CD4-positive, alpha-beta T cell (primary cell): Measurements from ENCODE around the gene ATP6V1D. TPM values are rescaled to one million over a fixed set of nuclear protein-coding genes. Genes with fewer than 3 reads are reported as not detected.

Source experiments
- ATAC-seq: fragments of 200-7000 bp; cut with Tn5 transposase; one replicate; pipeline ENCODE4 v1.10.0; 2022; ENCODE audit warnings: mild to moderate bottlenecking; ENCODE audit not compliant: poor library complexity
- CTCF ChIA-PET: fragments of 350-600 bp; sonication (Branson Sonifier 250); formaldehyde crosslinking; loops from one replicate; lab custom pipeline; 2021; ENCODE audit warnings: antibody characterized with exemption, inconsistent platforms; lab: Charles Lee
- POLR2A ChIA-PET: fragments of 350-600 bp; sonication (Branson Sonifier 250); formaldehyde crosslinking; loops from one replicate; lab custom pipeline; 2021; ENCODE audit warnings: antibody characterized with exemption, inconsistent platforms; lab: Charles Lee
- DNase-seq, 14 experiments: peaks; one replicate each; pipeline ENCODE4 v3.0.0-alpha.2; 2013 to 2020; ENCODE audit warnings: mixed read lengths in 2 of 14
- H3K27ac ChIP-seq, 2 donors: one replicate each; pipeline versions ENCODE4 v1.5.1 to v1.7.0; 2013; ENCODE audit warnings: low read length in 2 of 2, low read depth in 1 of 2, mild to moderate bottlenecking in 1 of 2
- H3K27me3 ChIP-seq, 2 experiments: 1 replicate in 1 of 2; 2 replicates in 1 of 2; pipeline versions ENCODE4 v1.6.1 to v1.7.0; 2013; ENCODE audit warnings: low read length in 2 of 2, control low read depth in 1 of 2, mild to moderate bottlenecking in 1 of 2, moderate library complexity in 1 of 2; ENCODE audit not compliant: insufficient read depth in 2 of 2, control insufficient read depth in 1 of 2
- H3K36me3 ChIP-seq: one replicate; pipeline ENCODE4 v1.6.1; 2013; ENCODE audit warnings: low read length, control low read depth; ENCODE audit not compliant: insufficient read depth
- H3K4me1 ChIP-seq: one replicate; pipeline ENCODE4 v1.6.1; 2013; ENCODE audit warnings: low read length, control low read depth; ENCODE audit not compliant: insufficient read depth
- H3K4me3 ChIP-seq: one replicate; pipeline ENCODE4 v1.5.1; 2013; ENCODE audit warnings: mild to moderate bottlenecking, low read length, moderate library complexity
- H3K9me3 ChIP-seq, 2 experiments: 1 replicate in 1 of 2; 2 replicates in 1 of 2; pipeline versions ENCODE4 v1.6.1 to v1.7.0; 2013; ENCODE audit warnings: low read length in 2 of 2, mild to moderate bottlenecking in 2 of 2, control low read depth in 1 of 2, moderate library complexity in 1 of 2; ENCODE audit not compliant: control insufficient read depth in 1 of 2, insufficient read depth in 1 of 2
- H3K27ac Mint-ChIP-seq: one replicate; pipeline ENCODE4 v1.8.0; 2020; ENCODE audit warnings: mixed read lengths
- H3K27me3 Mint-ChIP-seq: one replicate; pipeline ENCODE4 v1.8.0; 2021; ENCODE audit warnings: mixed read lengths
- H3K36me3 Mint-ChIP-seq: one replicate; pipeline ENCODE4 v1.8.0; 2021; ENCODE audit warnings: low read depth, mixed read lengths
- H3K4me1 Mint-ChIP-seq: one replicate; pipeline ENCODE4 v1.8.0; 2021; ENCODE audit warnings: low read depth, mixed read lengths
- H3K4me3 Mint-ChIP-seq: one replicate; pipeline ENCODE4 v1.8.0; 2020; ENCODE audit warnings: mild to moderate bottlenecking, mixed read lengths
- H3K9me3 Mint-ChIP-seq: one replicate; pipeline ENCODE4 v1.8.0; 2020; ENCODE audit warnings: mixed read lengths
- intact Hi-C, 2 experiments: fragments of 100-400 bp; cut with DNase I in 1 of 2; cut with micrococcal nuclease in 1 of 2; formaldehyde crosslinking; loops; one replicate each; pipeline versions ENCODE4 v1.15.1 to v1.9.0; 2023 to 2025; cut with DNase I, micrococcal nuclease
- total RNA-seq, 174 experiments: library from RNA in 2 of 174; stranded (reverse) in 2 of 174; gene quantifications; one replicate each; pipeline ENCODE4 v1.2.3 and lab custom pipeline; 2021 to 2026
- TF ChIP-seq, protein P1 (sequence below): fragments of 200-600 bp; IDR thresholded peaks from one replicate; pipeline ENCODE4 v1.8.0; 2022; ENCODE audit warnings: antibody characterized with exemption, mild to moderate bottlenecking

Gene ATP6V1D
- total RNA-seq, 2 experiments from 2014 or later, result 25.2 to 36.2 TPM

DNA sequence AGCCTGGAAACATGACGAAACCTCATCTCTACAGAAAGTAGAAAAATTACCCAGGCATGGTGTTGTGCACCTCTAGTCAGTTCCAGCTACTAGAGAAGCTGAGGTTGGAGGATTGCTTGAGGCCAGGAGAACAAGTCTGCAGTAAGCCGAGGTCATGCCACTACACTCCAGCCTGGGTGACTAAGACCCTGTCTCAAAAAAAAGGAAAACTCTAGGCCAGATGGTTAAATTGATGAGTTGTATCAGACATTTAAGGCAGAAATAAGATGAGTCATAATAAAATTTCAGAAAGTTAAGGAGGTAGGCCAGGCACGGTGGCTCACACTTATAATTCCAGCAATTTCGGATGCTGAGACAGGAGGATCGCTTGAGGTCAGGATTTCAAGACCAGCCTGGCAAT, 11.2 kb upstream of the ATP6V1D start:
- H3K36me3 ChIP-seq, result peaks cover 91% of the 10 kb centered on the region
- no peaks in the 10 kb centered on the region for H3K9me3 Mint-ChIP-seq
- peaks cover 51% of the 10 kb centered on the region for H3K4me1 Mint-ChIP-seq
- POLR2A ChIA-PET, result no interaction called here
- H3K4me3 Mint-ChIP-seq, result no peak overlapping the region
- TF ChIP-seq, protein P1, sequence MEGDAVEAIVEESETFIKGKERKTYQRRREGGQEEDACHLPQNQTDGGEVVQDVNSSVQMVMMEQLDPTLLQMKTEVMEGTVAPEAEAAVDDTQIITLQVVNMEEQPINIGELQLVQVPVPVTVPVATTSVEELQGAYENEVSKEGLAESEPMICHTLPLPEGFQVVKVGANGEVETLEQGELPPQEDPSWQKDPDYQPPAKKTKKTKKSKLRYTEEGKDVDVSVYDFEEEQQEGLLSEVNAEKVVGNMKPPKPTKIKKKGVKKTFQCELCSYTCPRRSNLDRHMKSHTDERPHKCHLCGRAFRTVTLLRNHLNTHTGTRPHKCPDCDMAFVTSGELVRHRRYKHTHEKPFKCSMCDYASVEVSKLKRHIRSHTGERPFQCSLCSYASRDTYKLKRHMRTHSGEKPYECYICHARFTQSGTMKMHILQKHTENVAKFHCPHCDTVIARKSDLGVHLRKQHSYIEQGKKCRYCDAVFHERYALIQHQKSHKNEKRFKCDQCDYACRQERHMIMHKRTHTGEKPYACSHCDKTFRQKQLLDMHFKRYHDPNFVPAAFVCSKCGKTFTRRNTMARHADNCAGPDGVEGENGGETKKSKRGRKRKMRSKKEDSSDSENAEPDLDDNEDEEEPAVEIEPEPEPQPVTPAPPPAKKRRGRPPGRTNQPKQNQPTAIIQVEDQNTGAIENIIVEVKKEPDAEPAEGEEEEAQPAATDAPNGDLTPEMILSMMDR, result no peak
- no peaks in the 10 kb centered on the region for H3K27me3 Mint-ChIP-seq
- CTCF ChIA-PET, result interaction anchor here (2.1 kb wide), 1 partner anchor 11 kb away, joined by 5 read pairs; the partner anchor contains the start of genes ATP6V1D and EIF2S1
- no peak overlapping the region for H3K27ac ChIP-seq
- H3K4me3 ChIP-seq, result no peak overlapping the region
- intact Hi-C loops, result no loop called here
- no peaks in the 10 kb centered on the region for H3K27me3 ChIP-seq
- DNase-seq (no peak), ATAC-seq (no peak)
- peaks cover 95% of the 10 kb centered on the region for H3K36me3 Mint-ChIP-seq
- peak overlapping the region; percentile 61 for H3K27ac Mint-ChIP-seq
- H3K4me1 ChIP-seq, result peaks cover 11% of the 10 kb centered on the region
- H3K9me3 ChIP-seq, result no peaks in the 10 kb centered on the region

DNA sequence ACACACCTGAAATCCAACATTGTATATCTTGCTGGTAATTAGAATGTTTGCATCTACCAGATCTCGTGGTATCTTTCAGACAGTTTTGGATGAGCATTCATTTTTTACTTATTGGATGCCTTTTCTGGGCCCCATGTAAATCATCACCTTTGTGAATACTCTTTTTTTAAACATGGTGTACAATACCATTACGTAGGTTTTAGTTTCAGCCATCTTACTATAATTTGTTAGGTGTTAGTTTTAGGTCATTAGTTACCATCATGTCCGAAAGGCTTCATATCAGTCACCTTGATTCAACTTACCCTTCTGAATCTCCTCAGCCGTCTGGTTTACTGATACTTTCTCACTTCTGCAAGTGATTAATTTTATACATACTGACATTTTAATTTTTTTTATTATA, 5.9 kb upstream of the ATP6V1D start:
- POLR2A ChIA-PET, result no interaction called here
- peak overlapping the region; percentile 38 for H3K27ac Mint-ChIP-seq
- TF ChIP-seq, protein P1, result no peak
- peaks cover 16% of the 10 kb centered on the region for H3K4me1 ChIP-seq
- intact Hi-C loops, result loop anchor here in 1 of 2 experiments (10.0 kb wide), 1 partner anchor 329 kb away; the partner anchor contains the start of gene RDH11
- CTCF ChIA-PET, result no interaction called here
- no peaks in the 10 kb centered on the region for H3K27me3 Mint-ChIP-seq
- H3K27me3 ChIP-seq, result no peaks in the 10 kb centered on the region
- H3K27ac ChIP-seq, result no peak overlapping the region
- H3K4me3 ChIP-seq, result no peak overlapping the region
- H3K36me3 Mint-ChIP-seq, result peaks cover 82% of the 10 kb centered on the region
- no peaks in the 10 kb centered on the region for H3K9me3 ChIP-seq
- peaks cover 72% of the 10 kb centered on the region for H3K4me1 Mint-ChIP-seq
- peak overlapping the region; percentile 25 for H3K4me3 Mint-ChIP-seq
- H3K9me3 Mint-ChIP-seq, result no peaks in the 10 kb centered on the region
- DNase-seq (no peak), ATAC-seq (no peak)
- peaks cover 64% of the 10 kb centered on the region for H3K36me3 ChIP-seq

DNA sequence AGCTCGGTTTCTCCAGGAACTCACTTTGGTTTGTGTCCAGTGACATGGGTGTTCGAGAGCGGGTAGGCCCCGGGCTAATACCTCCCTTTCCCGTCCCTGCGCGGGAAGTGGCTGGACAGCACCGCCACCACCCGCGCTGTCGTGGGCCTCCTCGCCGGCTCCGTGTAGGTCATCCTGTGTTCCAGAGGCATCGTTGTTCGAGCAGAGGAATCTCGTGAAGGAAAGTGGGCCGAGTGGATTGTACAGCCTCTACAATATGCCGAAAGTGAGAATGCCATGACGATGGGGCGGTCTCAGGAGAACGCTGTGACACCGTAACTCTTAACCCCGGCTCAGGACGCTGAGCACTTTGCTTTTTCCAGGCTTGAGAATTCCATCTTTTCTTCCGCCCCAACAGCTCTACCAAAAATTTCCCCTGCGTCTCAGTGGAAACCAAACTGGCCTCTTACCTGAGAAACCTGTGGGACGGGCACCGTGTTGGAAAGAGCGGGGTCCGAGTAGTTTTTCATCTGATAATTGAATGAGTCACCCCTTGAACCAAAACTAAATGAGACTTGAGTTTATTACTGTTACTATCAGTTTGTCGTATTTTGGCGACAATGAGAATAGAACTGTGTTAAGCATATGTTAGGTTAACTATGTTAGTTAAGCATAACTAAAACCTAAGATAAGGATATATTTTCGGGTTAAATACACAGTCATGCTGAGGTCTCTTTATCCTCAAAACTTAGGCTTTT, 1.0 kb upstream of the ATP6V1D start:
- POLR2A ChIA-PET, result interaction anchor here (0.6 to 1.7 kb wide), 13 partner anchors 9 to 1433 kb away, joined by 3 to 15 read pairs (median 4); partner anchors contain the start of genes GPHN, PALS1, PLEK2 and RDH11
- H3K4me1 ChIP-seq, result peaks cover 30% of the 10 kb centered on the region
- no peaks in the 10 kb centered on the region for H3K9me3 Mint-ChIP-seq
- ATAC-seq (peak; percentile 10), DNase-seq (no peak)
- H3K27me3 Mint-ChIP-seq, result no peaks in the 10 kb centered on the region
- H3K27me3 ChIP-seq, result no peaks in the 10 kb centered on the region
- H3K4me3 ChIP-seq, result peak overlapping the region; percentile 88
- peaks cover 87% of the 10 kb centered on the region for H3K4me1 Mint-ChIP-seq
- TF ChIP-seq, protein P1, result no peak
- H3K27ac Mint-ChIP-seq, result peak overlapping the region; percentile 93
- CTCF ChIA-PET, result interaction anchor here (1.0 to 1.5 kb wide), 9 partner anchors 8 to 1946 kb away, joined by 3 to 5 read pairs (median 3); partner anchors contain the start of gene PALS1
- peak overlapping the region; percentile 87 to 99 for H3K27ac ChIP-seq
- H3K4me3 Mint-ChIP-seq, result peak overlapping the region; percentile 95
- peaks cover 46% of the 10 kb centered on the region for H3K36me3 Mint-ChIP-seq
- intact Hi-C loops, result loop anchor here (5.0 to 10.0 kb wide), 5 partner anchors 237 to 1792 kb away; partner anchors contain the start of genes DCAF5 (in 1 of the 2), GPHN (in 1 of the 2) and RDH11 (in 1 of the 2)
- no peaks in the 10 kb centered on the region for H3K9me3 ChIP-seq
- peaks cover 20% of the 10 kb centered on the region for H3K36me3 ChIP-seq
